ENCODE data around the gene PHLPP1.

Gene PHLPP1

DNA sequence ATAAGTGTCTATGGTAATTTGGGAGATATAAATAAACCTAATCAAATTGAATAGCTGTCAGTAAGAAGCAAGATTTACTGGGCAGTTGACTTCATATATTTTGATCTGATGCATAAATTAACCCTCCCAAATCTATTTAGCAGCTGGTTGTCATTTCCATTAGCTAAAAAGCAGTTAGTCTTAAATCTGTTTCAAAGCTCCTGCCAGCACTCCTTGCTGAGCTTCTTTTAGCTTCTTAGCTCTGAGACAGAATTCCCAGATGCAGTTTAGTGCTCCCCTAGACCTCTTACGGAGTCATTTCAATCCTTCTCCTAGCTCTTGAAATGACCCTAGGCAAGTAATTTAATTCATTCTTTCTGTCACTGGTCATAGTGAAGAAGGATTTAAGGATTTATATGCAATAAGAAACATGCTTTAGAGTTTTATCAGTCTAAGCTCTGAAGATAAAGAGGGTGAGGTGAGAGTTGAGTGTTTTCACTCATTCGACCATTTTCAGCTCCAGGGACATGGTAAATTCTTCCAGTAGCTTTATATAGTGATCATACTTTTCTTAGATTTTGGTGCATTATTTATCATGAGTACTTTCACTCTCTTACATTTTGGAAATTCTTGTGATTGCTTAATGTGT lies 98.9 kb downstream of the PHLPP1 start:
- Histone ChIP-seq H3K9me3 (ENCODE audit: control insufficient read depth in 5 of 5, low read length in 5 of 5) (no peaks in the 10 kb centered on the region), H3K27ac (ENCODE audit: low read depth, low read length) (peak overlapping the region; percentile 21)

DNA sequence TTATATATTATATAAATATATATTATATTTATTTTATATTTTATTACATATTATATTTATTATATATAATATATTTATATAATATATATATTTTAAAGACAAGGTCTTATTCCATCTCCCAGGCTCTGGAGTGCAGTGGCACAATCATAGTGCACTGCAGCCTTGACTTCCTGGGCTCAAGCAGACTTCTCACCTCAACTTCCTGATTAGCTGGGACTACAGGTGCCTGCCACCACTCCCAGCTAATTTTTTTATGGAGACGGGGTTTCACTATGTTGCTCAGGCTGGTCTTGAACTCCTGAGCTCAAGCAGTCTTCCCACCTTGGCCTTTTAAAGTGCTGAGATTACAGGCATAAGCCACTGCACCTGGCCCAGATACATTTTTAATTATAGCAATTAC lies 110.0 kb downstream of the PHLPP1 start:
- H3K27me3 ChIP-seq (ENCODE audit: control insufficient read depth in 5 of 5, insufficient read depth in 4 of 5, low read length in 5 of 5), result no peaks in the 10 kb centered on the region
- no peaks in the 10 kb centered on the region for H3K9me3 ChIP-seq (ENCODE audit: control insufficient read depth in 5 of 5, low read length in 5 of 5)
- peaks cover 0 to 14% (median 9%) of the 10 kb centered on the region in 5 donors for H3K4me1 ChIP-seq (ENCODE audit: control insufficient read depth in 5 of 5, insufficient read depth in 5 of 5, low read length in 5 of 5)

More for the DNA sequence above, 98.9 kb downstream of the PHLPP1 start:
- peaks cover 0 to 18% (median 11%) of the 10 kb centered on the region in 5 donors for H3K4me1 ChIP-seq (ENCODE audit: control insufficient read depth in 5 of 5, insufficient read depth in 5 of 5, low read length in 5 of 5)
- H3K9ac ChIP-seq (ENCODE audit: low read length in 5 of 5), result peak overlapping the region in 2 of 5 donors; percentile 43 to 59
- no peaks in the 10 kb centered on the region for H3K36me3 ChIP-seq (ENCODE audit: control insufficient read depth in 5 of 5, insufficient read depth in 5 of 5, low read length in 5 of 5)
- no peaks in the 10 kb centered on the region for H3K27me3 ChIP-seq (ENCODE audit: control insufficient read depth in 5 of 5, insufficient read depth in 4 of 5, low read length in 5 of 5)
- no peak overlapping the region for H3K4me3 ChIP-seq (ENCODE audit: low read depth in 1 of 5, low read length in 5 of 5)

DNA sequence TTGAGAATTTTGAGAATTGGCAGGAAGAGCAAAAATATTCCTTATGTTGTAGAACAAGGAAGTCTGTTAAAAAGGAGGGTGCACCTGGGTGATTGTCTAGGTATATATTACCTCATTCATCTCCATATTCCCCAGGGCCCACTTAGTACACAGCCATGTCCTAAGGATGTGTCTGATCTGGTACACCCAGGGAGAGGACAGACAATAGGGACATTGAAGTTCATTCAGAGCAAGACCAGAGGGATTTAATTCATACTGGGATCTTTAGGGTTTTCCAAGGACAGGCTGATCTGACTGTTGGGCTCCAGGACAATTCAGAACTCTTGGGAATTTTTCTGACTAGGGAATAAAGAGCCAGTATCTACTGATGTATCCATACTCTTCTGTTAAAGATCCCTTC lies 112.1 kb downstream of the PHLPP1 start:
- H3K36me3 ChIP-seq (ENCODE audit: control insufficient read depth in 5 of 5, insufficient read depth in 5 of 5, low read length in 5 of 5), result peaks cover 0 to 8% (median 6%) of the 10 kb centered on the region in 5 donors
- no peaks in the 10 kb centered on the region for H3K27me3 ChIP-seq (ENCODE audit: control insufficient read depth in 5 of 5, insufficient read depth in 4 of 5, low read length in 5 of 5)
- H3K9me3 ChIP-seq (ENCODE audit: control insufficient read depth in 5 of 5, low read length in 5 of 5), result no peaks in the 10 kb centered on the region
- H3K4me3 ChIP-seq (ENCODE audit: low read depth in 1 of 5, low read length in 5 of 5), result no peak overlapping the region
- no peak overlapping the region for H3K27ac ChIP-seq (ENCODE audit: low read depth, low read length)
- no peak overlapping the region for H3K9ac ChIP-seq (ENCODE audit: low read length in 5 of 5)
- H3K4me1 ChIP-seq (ENCODE audit: control insufficient read depth in 5 of 5, insufficient read depth in 5 of 5, low read length in 5 of 5), result peaks cover 0 to 16% (median 13%) of the 10 kb centered on the region in 5 donors

More for the DNA sequence above, 110.0 kb downstream of the PHLPP1 start:
- H3K9ac ChIP-seq (ENCODE audit: low read length in 5 of 5), result no peak overlapping the region
- H3K4me3 ChIP-seq (ENCODE audit: low read depth in 1 of 5, low read length in 5 of 5), result no peak overlapping the region
- H3K27ac ChIP-seq (ENCODE audit: low read depth, low read length), result no peak overlapping the region
- peaks cover 0 to 5% (median 4%) of the 10 kb centered on the region in 5 donors for H3K36me3 ChIP-seq (ENCODE audit: control insufficient read depth in 5 of 5, insufficient read depth in 5 of 5, low read length in 5 of 5)

DNA sequence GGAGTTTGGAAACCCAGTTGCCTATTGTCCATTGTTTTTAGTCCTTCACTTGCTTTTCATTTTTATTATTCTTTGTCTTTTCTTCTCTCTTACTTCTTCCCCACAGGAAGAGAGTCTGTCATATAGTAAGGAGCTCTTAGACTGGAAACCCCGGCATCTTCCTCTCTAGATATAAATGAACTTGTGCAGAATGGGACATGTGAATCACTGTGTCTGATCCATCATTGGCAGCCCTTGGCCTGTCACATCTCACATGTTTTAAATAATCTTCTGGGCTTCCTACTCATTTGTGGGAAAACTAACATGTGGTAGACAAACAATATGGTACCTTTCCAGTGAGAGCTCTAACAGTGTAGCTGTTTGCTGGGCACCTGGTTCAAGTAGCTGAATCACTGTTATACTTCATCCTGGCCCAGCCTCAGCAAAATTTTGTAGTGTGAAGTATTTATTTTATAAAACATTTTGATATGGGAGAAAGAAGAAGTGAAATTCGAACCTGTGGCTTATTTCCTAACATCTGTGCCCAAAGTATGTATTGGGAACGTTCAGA lies 112.8 kb downstream of the PHLPP1 start:
- Histone ChIP-seq H3K27ac (ENCODE audit: low read depth, low read length) (no peak overlapping the region), H3K9ac (ENCODE audit: low read length in 5 of 5) (no peak overlapping the region), H3K4me1 (ENCODE audit: control insufficient read depth in 5 of 5, insufficient read depth in 5 of 5, low read length in 5 of 5) (peaks cover 0 to 16% (median 13%) of the 10 kb centered on the region in 5 donors), H3K9me3 (ENCODE audit: control insufficient read depth in 5 of 5, low read length in 5 of 5) (no peaks in the 10 kb centered on the region), H3K27me3 (ENCODE audit: control insufficient read depth in 5 of 5, insufficient read depth in 4 of 5, low read length in 5 of 5) (no peaks in the 10 kb centered on the region), H3K4me3 (ENCODE audit: low read depth in 1 of 5, low read length in 5 of 5) (no peak overlapping the region), H3K36me3 (ENCODE audit: control insufficient read depth in 5 of 5, insufficient read depth in 5 of 5, low read length in 5 of 5) (peaks cover 0 to 8% (median 6%) of the 10 kb centered on the region in 5 donors)

DNA sequence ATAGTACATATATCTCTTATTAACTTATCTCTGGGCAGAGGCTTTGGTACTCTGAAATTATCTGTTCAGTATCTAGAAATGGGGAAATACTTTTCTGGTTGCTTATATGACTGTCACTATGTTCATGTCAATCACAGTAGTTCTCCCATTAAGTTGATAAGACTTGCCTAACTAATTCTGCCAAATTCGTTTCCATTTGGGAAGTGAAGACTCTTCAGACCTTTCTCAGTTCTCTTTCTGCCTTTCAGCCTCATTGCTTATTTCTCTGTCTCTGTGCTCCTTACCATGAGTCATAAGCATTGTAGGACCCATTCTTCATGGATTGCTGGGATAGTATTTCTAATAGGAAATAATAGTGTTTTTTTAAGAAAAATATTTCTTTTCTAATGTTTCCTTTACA lies 113.5 kb downstream of the PHLPP1 start:
- Histone ChIP-seq H3K27me3 (ENCODE audit: control insufficient read depth in 5 of 5, insufficient read depth in 4 of 5, low read length in 5 of 5) (no peaks in the 10 kb centered on the region), H3K9me3 (ENCODE audit: control insufficient read depth in 5 of 5, low read length in 5 of 5) (no peaks in the 10 kb centered on the region), H3K4me1 (ENCODE audit: control insufficient read depth in 5 of 5, insufficient read depth in 5 of 5, low read length in 5 of 5) (peaks cover 0 to 16% (median 13%) of the 10 kb centered on the region in 5 donors), H3K27ac (ENCODE audit: low read depth, low read length) (no peak overlapping the region), H3K9ac (ENCODE audit: low read length in 5 of 5) (no peak overlapping the region), H3K36me3 (ENCODE audit: control insufficient read depth in 5 of 5, insufficient read depth in 5 of 5, low read length in 5 of 5) (peaks cover 0 to 8% (median 6%) of the 10 kb centered on the region in 5 donors), H3K4me3 (ENCODE audit: low read depth in 1 of 5, low read length in 5 of 5) (no peak overlapping the region)

DNA sequence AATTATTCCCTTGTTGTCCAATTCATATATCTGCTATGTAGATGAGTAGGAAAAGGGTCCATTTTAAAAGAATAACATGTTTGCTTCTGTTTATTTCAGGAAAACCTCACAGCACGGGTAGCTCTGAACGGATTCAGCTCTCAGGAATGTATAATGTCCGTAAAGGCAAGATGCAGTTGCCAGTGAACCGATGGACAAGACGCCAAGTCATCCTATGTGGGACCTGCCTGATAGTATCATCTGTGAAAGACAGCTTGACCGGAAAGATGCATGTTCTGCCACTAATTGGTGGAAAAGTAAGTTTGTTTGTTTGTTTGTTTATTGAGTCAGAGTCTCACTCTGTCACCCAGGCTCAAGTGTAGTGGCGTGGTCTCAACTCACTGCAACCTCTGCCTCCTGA lies 114.6 kb downstream of the PHLPP1 start:
- H3K9me3 ChIP-seq (ENCODE audit: control insufficient read depth in 5 of 5, low read length in 5 of 5), result no peaks in the 10 kb centered on the region
- H3K27me3 ChIP-seq (ENCODE audit: control insufficient read depth in 5 of 5, insufficient read depth in 4 of 5, low read length in 5 of 5), result no peaks in the 10 kb centered on the region
- peaks cover 0 to 16% (median 13%) of the 10 kb centered on the region in 5 donors for H3K4me1 ChIP-seq (ENCODE audit: control insufficient read depth in 5 of 5, insufficient read depth in 5 of 5, low read length in 5 of 5)
- no peak overlapping the region for H3K9ac ChIP-seq (ENCODE audit: low read length in 5 of 5)
- peaks cover 0 to 8% (median 6%) of the 10 kb centered on the region in 5 donors for H3K36me3 ChIP-seq (ENCODE audit: control insufficient read depth in 5 of 5, insufficient read depth in 5 of 5, low read length in 5 of 5)
- H3K4me3 ChIP-seq (ENCODE audit: low read depth in 1 of 5, low read length in 5 of 5), result no peak overlapping the region
- no peak overlapping the region for H3K27ac ChIP-seq (ENCODE audit: low read depth, low read length)

DNA sequence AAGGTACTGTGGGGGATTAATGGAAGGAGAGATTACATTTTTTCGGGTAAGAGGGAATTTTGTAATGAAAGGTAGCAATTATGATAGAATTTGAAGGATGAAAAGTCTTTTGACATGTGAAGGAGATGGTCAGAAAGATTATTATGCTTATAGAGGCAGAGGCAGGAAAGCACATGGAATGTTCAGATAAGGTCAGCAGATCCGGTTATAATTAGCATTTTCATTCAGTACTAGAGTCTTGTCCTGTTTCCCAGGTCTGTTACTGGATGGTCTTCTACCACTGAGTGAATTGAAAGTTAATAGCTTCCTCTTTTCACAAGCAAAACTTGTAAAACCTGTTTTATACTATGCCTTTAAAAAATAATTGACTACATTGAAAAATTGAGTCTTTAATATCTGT lies 116.9 kb downstream of the PHLPP1 start:
- H3K27ac ChIP-seq (ENCODE audit: low read depth, low read length), result no peak overlapping the region

DNA sequence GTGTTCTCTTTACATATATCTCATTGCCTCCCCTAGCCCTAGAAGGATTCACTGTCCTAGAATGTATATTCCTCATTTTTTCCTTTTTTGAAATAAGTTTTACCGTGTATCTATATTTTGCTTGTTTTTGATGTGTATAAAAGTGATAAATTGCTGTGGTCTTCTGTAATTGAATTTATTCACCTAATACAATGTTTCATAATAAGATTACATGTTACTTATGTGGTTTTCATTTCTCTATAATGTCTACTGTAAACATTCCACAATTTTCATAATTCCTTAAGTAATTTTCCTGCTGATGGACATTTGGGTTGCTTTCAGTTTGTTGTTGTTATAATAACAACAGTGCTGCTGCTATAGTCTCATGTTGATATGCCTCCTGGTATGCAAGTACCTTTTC lies 118.2 kb downstream of the PHLPP1 start:
- Histone ChIP-seq H3K27ac (ENCODE audit: low read depth, low read length) (no peak overlapping the region), H3K4me3 (ENCODE audit: low read depth in 1 of 5, low read length in 5 of 5) (no peak overlapping the region), H3K4me1 (ENCODE audit: control insufficient read depth in 5 of 5, insufficient read depth in 5 of 5, low read length in 5 of 5) (peaks cover 0 to 4% (median 0%) of the 10 kb centered on the region in 5 donors), H3K9me3 (ENCODE audit: control insufficient read depth in 5 of 5, low read length in 5 of 5) (no peaks in the 10 kb centered on the region), H3K9ac (ENCODE audit: low read length in 5 of 5) (no peak overlapping the region), H3K27me3 (ENCODE audit: control insufficient read depth in 5 of 5, insufficient read depth in 4 of 5, low read length in 5 of 5) (no peaks in the 10 kb centered on the region), H3K36me3 (ENCODE audit: control insufficient read depth in 5 of 5, insufficient read depth in 5 of 5, low read length in 5 of 5) (peaks cover 0 to 8% (median 6%) of the 10 kb centered on the region in 5 donors)

More for the DNA sequence above, 116.9 kb downstream of the PHLPP1 start:
- Histone ChIP-seq H3K4me1 (ENCODE audit: control insufficient read depth in 5 of 5, insufficient read depth in 5 of 5, low read length in 5 of 5) (peaks cover 0 to 12% (median 8%) of the 10 kb centered on the region in 5 donors), H3K9ac (ENCODE audit: low read length in 5 of 5) (no peak overlapping the region), H3K36me3 (ENCODE audit: control insufficient read depth in 5 of 5, insufficient read depth in 5 of 5, low read length in 5 of 5) (peaks cover 0 to 8% (median 6%) of the 10 kb centered on the region in 5 donors), H3K27me3 (ENCODE audit: control insufficient read depth in 5 of 5, insufficient read depth in 4 of 5, low read length in 5 of 5) (no peaks in the 10 kb centered on the region), H3K9me3 (ENCODE audit: control insufficient read depth in 5 of 5, low read length in 5 of 5) (no peaks in the 10 kb centered on the region), H3K4me3 (ENCODE audit: low read depth in 1 of 5, low read length in 5 of 5) (no peak overlapping the region)

DNA sequence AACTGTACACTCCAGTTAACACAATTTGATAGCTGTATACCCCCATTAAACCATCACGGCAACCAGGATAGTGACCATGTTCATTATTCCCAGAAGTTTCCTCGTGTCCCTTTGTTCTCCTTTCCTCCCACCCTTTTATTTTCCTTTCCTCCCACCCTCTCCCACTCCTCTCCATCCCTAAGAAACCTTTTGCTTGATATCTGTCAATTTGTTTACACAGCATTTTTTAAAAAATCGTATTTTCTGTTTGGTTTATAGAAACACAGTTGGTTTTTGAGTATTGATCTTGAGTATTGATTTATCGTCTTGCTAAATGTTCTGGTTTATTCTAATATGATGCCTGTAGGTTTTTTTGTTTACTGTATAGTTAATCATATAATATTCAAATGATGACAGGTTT lies 119.4 kb downstream of the PHLPP1 start:
- Histone ChIP-seq H3K27ac (ENCODE audit: low read depth, low read length) (no peak overlapping the region), H3K9me3 (ENCODE audit: control insufficient read depth in 5 of 5, low read length in 5 of 5) (no peaks in the 10 kb centered on the region), H3K4me1 (ENCODE audit: control insufficient read depth in 5 of 5, insufficient read depth in 5 of 5, low read length in 5 of 5) (peaks cover 0 to 4% (median 0%) of the 10 kb centered on the region in 5 donors), H3K9ac (ENCODE audit: low read length in 5 of 5) (no peak overlapping the region), H3K27me3 (ENCODE audit: control insufficient read depth in 5 of 5, insufficient read depth in 4 of 5, low read length in 5 of 5) (no peaks in the 10 kb centered on the region), H3K36me3 (ENCODE audit: control insufficient read depth in 5 of 5, insufficient read depth in 5 of 5, low read length in 5 of 5) (peaks cover 0 to 8% (median 6%) of the 10 kb centered on the region in 5 donors), H3K4me3 (ENCODE audit: low read depth in 1 of 5, low read length in 5 of 5) (no peak overlapping the region)

DNA sequence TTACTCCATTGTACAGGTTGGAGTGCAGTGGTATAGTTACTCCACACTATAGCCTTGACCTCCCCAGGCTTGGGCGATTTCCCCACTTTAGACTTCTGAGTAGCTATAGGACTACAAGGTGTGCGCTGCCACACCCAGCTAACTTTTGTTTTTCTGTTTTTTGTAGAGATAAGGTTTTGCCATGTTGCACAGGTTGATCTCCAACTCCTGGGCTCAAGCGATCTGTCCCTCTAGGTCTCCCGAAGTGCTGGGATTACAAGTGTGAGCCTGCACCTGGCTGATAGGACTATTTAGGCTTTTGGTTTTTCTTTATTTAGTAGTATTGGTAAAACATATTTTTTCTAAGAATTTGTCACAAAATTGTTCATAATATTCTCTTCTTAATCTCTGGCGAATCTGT lies 121.7 kb downstream of the PHLPP1 start:
- H3K36me3 ChIP-seq (ENCODE audit: control insufficient read depth in 5 of 5, insufficient read depth in 5 of 5, low read length in 5 of 5), result no peaks in the 10 kb centered on the region
- no peak overlapping the region for H3K9ac ChIP-seq (ENCODE audit: low read length in 5 of 5)
- H3K27ac ChIP-seq (ENCODE audit: low read depth, low read length), result no peak overlapping the region
- H3K4me3 ChIP-seq (ENCODE audit: low read depth in 1 of 5, low read length in 5 of 5), result no peak overlapping the region
- no peaks in the 10 kb centered on the region for H3K27me3 ChIP-seq (ENCODE audit: control insufficient read depth in 5 of 5, insufficient read depth in 4 of 5, low read length in 5 of 5)
- peaks cover 0 to 4% (median 0%) of the 10 kb centered on the region in 5 donors for H3K4me1 ChIP-seq (ENCODE audit: control insufficient read depth in 5 of 5, insufficient read depth in 5 of 5, low read length in 5 of 5)
- no peaks in the 10 kb centered on the region for H3K9me3 ChIP-seq (ENCODE audit: control insufficient read depth in 5 of 5, low read length in 5 of 5)

All from subcutaneous abdominal adipose tissue (tissue), 5 donors.